ENCODE measurements around the gene MEDAG. TPM values are rescaled to one million over a fixed set of nuclear protein-coding genes. Genes with fewer than 3 reads are reported as not detected.

The MEDAG gene
- total and polyA plus RNA-seq, 7 experiments from 2014 or later: 0.17 to 0.49 TPM; not detected in 5

Other genes with a start within 250 kb of the MEDAG start
- gene ALOX5AP, start 170.7 kb upstream of the MEDAG start, total RNA-seq: 100 to 1,000 TPM in 1 of 5 experiments, 10 to 100 TPM in 4; 22.1 to 110 (median 24.4) TPM
- 100 to 1,000 TPM; 190 to 198 TPM for gene ALOX5AP, start 170.7 kb upstream of the MEDAG start, polyA plus RNA-seq
- not detected for gene TEX26, start 26.4 kb downstream of the MEDAG start, total RNA-seq
- gene TEX26, start 26.4 kb downstream of the MEDAG start, polyA plus RNA-seq: not detected

All from naive thymus-derived CD4-positive, alpha-beta T cell (primary cell).